OCI-LY1 (cell line): ENCODE measurements around the gene C20orf144.
"Not testable (repeated sequence)": the region's sequence is repeated elsewhere in the genome, so short reads cannot be mapped to it uniquely, and the experiment has no call there.

Experiments used
- H2AFZ ChIP-seq: fragments of 200-600 bp; sonication (generic), shearing (Covaris generic); 2 replicates; pipeline ENCODE4 v1.6.0; 2014; ENCODE audit warnings: antibody characterized with exemption, mild to moderate bottlenecking, low read length
- H3F3A ChIP-seq: fragments of 200-600 bp; sonication (generic), shearing (Covaris generic); 2 replicates; pipeline ENCODE4 v1.6.0; 2014; ENCODE audit warnings: mild to moderate bottlenecking, antibody characterized with exemption, low read length, moderate library complexity; ENCODE audit not compliant: insufficient read depth
- H3K27ac ChIP-seq: fragments of 200-600 bp; sonication (generic); 2 replicates; pipeline ENCODE4 v1.5.1; 2014; ENCODE audit warnings: low read length, mixed run types, mild to moderate bottlenecking, low read depth; ENCODE audit not compliant: poor library complexity, severe bottlenecking
- H3K27me3 ChIP-seq: fragments of 200-600 bp; sonication (generic); 2 replicates; pipeline ENCODE4 v1.6.0; 2014; ENCODE audit warnings: antibody characterized with exemption, mild to moderate bottlenecking, low read length, moderate library complexity; ENCODE audit not compliant: insufficient read depth
- H3K36me3 ChIP-seq: fragments of 200-600 bp; sonication (generic); 2 replicates; pipeline ENCODE4 v1.6.1; 2014; ENCODE audit warnings: mild to moderate bottlenecking, antibody characterized with exemption, low read length, moderate library complexity, mixed read lengths; ENCODE audit not compliant: insufficient read depth
- H3K4me1 ChIP-seq: fragments of 200-600 bp; sonication (generic); 2 replicates; pipeline ENCODE4 v1.5.1; 2014; ENCODE audit warnings: mild to moderate bottlenecking, low read length, moderate library complexity; ENCODE audit not compliant: insufficient read depth, severe bottlenecking
- H3K4me2 ChIP-seq: fragments of 200-600 bp; sonication (generic), shearing (Covaris generic); 2 replicates; pipeline ENCODE4 v1.6.1; 2014; ENCODE audit warnings: low read length
- H3K4me3 ChIP-seq: fragments of 200-600 bp; sonication (generic); 2 replicates; pipeline ENCODE4 v1.5.1; 2014; ENCODE audit warnings: low read length, low read depth, mild to moderate bottlenecking, mixed read lengths; ENCODE audit not compliant: poor library complexity, severe bottlenecking
- H3K79me2 ChIP-seq: fragments of 200-600 bp; shearing (Covaris generic); 2 replicates; pipeline ENCODE4 v1.6.1; 2016; ENCODE audit warnings: mixed run types, low read length, mixed read lengths; ENCODE audit not compliant: insufficient read depth
- H3K9ac ChIP-seq: fragments of 200-600 bp; sonication (generic), shearing (Covaris generic); 2 replicates; pipeline ENCODE4 v1.6.1; 2014; ENCODE audit warnings: mild to moderate bottlenecking, low read length, mixed read lengths
- H3K9me2 ChIP-seq: fragments of 200-600 bp; sonication (generic), shearing (Covaris generic); 2 replicates; pipeline ENCODE4 v1.6.1; 2014; ENCODE audit warnings: low read depth, mild to moderate bottlenecking, low read length, mixed read lengths
- H3K9me3 ChIP-seq: fragments of 200-600 bp; shearing (Covaris generic); 2 replicates; pipeline ENCODE4 v1.6.1; 2014; ENCODE audit warnings: low read length, mixed read lengths
- H4K20me1 ChIP-seq: fragments of 200-600 bp; sonication (generic), shearing (Covaris generic); 2 replicates; pipeline ENCODE4 v1.6.0; 2016; ENCODE audit warnings: mild to moderate bottlenecking, low read length; ENCODE audit not compliant: insufficient read depth
- CTCF ChIP-seq: fragments of 200-600 bp; sonication (generic), shearing (Covaris generic); IDR thresholded peaks from 2 replicates; pipeline ENCODE4 v1.5.1; 2017; ENCODE audit warnings: mild to moderate bottlenecking, antibody characterized with exemption, low read length, moderate library complexity, mixed read lengths
- EZH2 ChIP-seq: fragments of 200-600 bp; sonication (generic), shearing (Covaris generic); IDR thresholded peaks from 2 replicates; pipeline ENCODE4 v1.8.0; 2017; ENCODE audit warnings: borderline replicate concordance, mixed run types, mild to moderate bottlenecking, antibody characterized with exemption, low read length, moderate library complexity, mixed read lengths

The C20orf144 gene

DNA sequence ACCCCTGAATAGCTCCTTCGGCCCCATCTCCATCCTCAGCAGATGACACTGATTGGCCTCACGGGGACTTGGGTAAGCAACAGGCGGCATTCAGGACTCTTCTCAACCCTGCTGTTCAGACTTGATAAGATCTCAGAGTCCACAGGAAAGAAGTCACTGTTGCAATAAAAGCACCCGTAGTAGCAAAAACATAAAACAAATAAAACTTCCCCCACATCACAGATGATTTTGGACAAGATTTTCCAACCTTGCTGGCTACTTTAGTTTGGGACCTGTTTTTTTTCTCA, 17.1 kb upstream of the C20orf144 start:
- peaks cover 35% of the 10 kb centered on the region for H3K36me3 ChIP-seq
- no peaks in the 10 kb centered on the region for H3K9me3 ChIP-seq
- H3K4me2 ChIP-seq, result no peak overlapping the region
- H3K9ac ChIP-seq, result no peak overlapping the region
- H3K27me3 ChIP-seq, result no peaks in the 10 kb centered on the region
- no peak for TF ChIP-seq EZH2
- H3K4me1 ChIP-seq, result peaks cover 6% of the 10 kb centered on the region
- H4K20me1 ChIP-seq, result no peaks in the 10 kb centered on the region
- no peaks in the 10 kb centered on the region for H3K79me2 ChIP-seq
- no peak overlapping the region for H2AFZ ChIP-seq
- H3K4me3 ChIP-seq, result no peak overlapping the region
- H3K27ac ChIP-seq, result no peak overlapping the region
- H3K9me2 ChIP-seq, result no peaks in the 10 kb centered on the region
- no peaks in the 10 kb centered on the region for H3F3A ChIP-seq

DNA sequence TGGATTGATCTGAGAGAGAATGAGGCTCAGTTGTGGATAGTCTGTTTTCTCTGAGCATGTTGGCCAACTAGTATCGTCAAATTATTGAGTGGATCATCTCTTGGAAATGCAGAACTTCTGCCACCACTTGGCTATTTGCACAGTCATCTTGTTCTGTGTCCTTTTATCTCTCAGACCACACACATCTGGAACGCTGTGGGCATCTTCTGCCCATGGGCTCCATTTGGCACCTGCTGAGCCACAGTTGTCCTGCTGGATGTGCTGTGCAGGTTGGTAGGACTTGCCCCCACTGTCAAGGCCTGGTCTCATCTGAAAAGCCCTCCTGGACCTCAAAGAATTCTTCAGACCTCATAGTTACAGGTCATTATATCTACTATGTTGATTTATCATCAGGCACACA, 16.7 kb upstream of the C20orf144 start:
- TF ChIP-seq EZH2 (no peak), CTCF (no peak)
- no peak overlapping the region for H3K4me2 ChIP-seq
- H3K9me3 ChIP-seq, result no peaks in the 10 kb centered on the region
- no peaks in the 10 kb centered on the region for H3K9me2 ChIP-seq
- no peak overlapping the region for H2AFZ ChIP-seq
- H3K4me3 ChIP-seq, result no peak overlapping the region
- H3K9ac ChIP-seq, result no peak overlapping the region
- H4K20me1 ChIP-seq, result no peaks in the 10 kb centered on the region
- H3K4me1 ChIP-seq, result peaks cover 6% of the 10 kb centered on the region
- H3F3A ChIP-seq, result no peaks in the 10 kb centered on the region
- H3K27me3 ChIP-seq, result no peaks in the 10 kb centered on the region
- H3K27ac ChIP-seq, result no peak overlapping the region
- no peaks in the 10 kb centered on the region for H3K79me2 ChIP-seq
- H3K36me3 ChIP-seq, result peaks cover 33% of the 10 kb centered on the region

- H3K79me2 ChIP-seq, result no peaks in the 10 kb centered on the region
- no peak overlapping the region for H3K4me3 ChIP-seq
- H3K4me1 ChIP-seq, result peaks cover 6% of the 10 kb centered on the region
- no peak overlapping the region for H2AFZ ChIP-seq
- no peaks in the 10 kb centered on the region for H3K9me2 ChIP-seq
- H3K36me3 ChIP-seq, result peaks cover 31% of the 10 kb centered on the region
- TF ChIP-seq CTCF, result no peak
- no peak for TF ChIP-seq EZH2
- H3K4me2 ChIP-seq, result no peak overlapping the region
- H3F3A ChIP-seq, result no peaks in the 10 kb centered on the region
- H4K20me1 ChIP-seq, result no peaks in the 10 kb centered on the region
- no peak overlapping the region for H3K9ac ChIP-seq
- no peak overlapping the region for H3K27ac ChIP-seq
- H3K9me3 ChIP-seq, result no peaks in the 10 kb centered on the region
- H3K27me3 ChIP-seq, result no peaks in the 10 kb centered on the region
These were observed 15.9 kb upstream of the C20orf144 start for GRCh38 chr20:33646191-33646590.

DNA sequence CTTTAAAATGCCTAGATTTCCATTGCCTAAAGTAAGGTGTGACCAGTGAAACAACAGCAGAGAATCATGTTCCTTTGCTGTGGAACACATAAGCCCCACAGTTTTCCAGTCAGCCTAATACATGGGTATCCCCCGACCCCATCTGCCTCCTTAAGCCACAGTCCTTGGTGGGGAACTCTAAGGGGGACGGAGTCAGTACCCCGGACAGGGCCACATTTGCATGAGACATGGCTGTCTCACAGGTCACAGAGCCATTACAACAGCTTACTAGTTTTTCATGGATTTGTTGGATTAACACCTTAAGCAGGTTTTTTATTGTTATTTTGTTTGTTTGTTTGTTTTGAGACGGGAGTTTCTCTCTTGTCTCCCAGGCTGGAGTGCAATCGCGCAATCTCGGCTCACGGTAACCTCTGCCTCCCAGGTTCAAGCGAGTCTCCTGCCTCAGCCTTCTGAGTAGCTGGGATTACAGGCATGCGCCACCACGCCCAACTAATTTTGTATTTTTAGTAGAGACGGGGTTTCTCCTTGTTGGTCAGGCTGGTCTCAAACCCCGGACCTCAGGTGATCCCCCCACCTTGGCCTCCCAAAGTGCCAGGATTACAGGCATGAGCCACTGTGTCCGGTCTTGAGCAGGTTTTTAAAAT, 15.0 kb upstream of the C20orf144 start:
- not testable (repeated sequence) for H4K20me1 ChIP-seq, H3K4me1 ChIP-seq, H3K4me3 ChIP-seq, H3F3A ChIP-seq, H3K27me3 ChIP-seq, H3K79me2 ChIP-seq, H3K9ac ChIP-seq, H3K4me2 ChIP-seq, H3K9me3 ChIP-seq, H3K9me2 ChIP-seq, H2AFZ ChIP-seq, H3K27ac ChIP-seq
- peaks cover 27% of the 10 kb centered on the region for H3K36me3 ChIP-seq
